ENCODE measurements around the gene PTPRB.

PTPRB gene

GRCh38 chr12:70617450-70617849, 19.8 kb downstream of the PTPRB start:
- DNase-seq (no peak), ATAC-seq (ENCODE audit: insufficient read depth, low read depth) (no peak)
- H3K36me3 ChIP-seq (ENCODE audit: insufficient read depth, low read length): no peaks in the 10 kb centered on the region
- H3K9ac ChIP-seq (ENCODE audit: low read depth, low read length): no peak overlapping the region
- H3K4me2 ChIP-seq (ENCODE audit: insufficient read depth, low read length): no peak overlapping the region
- H4K20me1 ChIP-seq (ENCODE audit: insufficient read depth, low read length): no peaks in the 10 kb centered on the region
- H3K9me3 ChIP-seq (ENCODE audit: insufficient read depth, low read length, severe bottlenecking): no peaks in the 10 kb centered on the region
- H3K4me1 ChIP-seq (ENCODE audit: insufficient read depth, low read length): no peaks in the 10 kb centered on the region
- H2AFZ ChIP-seq (ENCODE audit: low read depth, low read length): no peak overlapping the region
- H3K79me2 ChIP-seq (ENCODE audit: insufficient read depth, low read length): no peaks in the 10 kb centered on the region
- H3K27me3 ChIP-seq (ENCODE audit: insufficient read depth, low read length, poor library complexity): no peaks in the 10 kb centered on the region
- no peak for TF ChIP-seq CTCF (IDR thresholded peaks at IDR 0.05; ENCODE audit: borderline replicate concordance, extremely low read depth, low read length, poor library complexity, severe bottlenecking)
- no peak for TF ChIP-seq EZH2 (IDR thresholded peaks at IDR 0.05; ENCODE audit: borderline replicate concordance, low read depth, low read length, severe bottlenecking)
- H3K4me3 ChIP-seq (ENCODE audit: low read depth in 1 of 2, low read length in 2 of 2): no peak overlapping the region
- no peak overlapping the region for H3K27ac ChIP-seq (ENCODE audit: low read length)

- no peaks in the 10 kb centered on the region for H3K9me3 ChIP-seq (ENCODE audit: insufficient read depth, low read length, severe bottlenecking)
- ATAC-seq (ENCODE audit: insufficient read depth, low read depth) (no peak), DNase-seq (no peak)
- no peaks in the 10 kb centered on the region for H3K79me2 ChIP-seq (ENCODE audit: insufficient read depth, low read length)
- H3K27ac ChIP-seq (ENCODE audit: low read length): no peak overlapping the region
- H3K4me2 ChIP-seq (ENCODE audit: insufficient read depth, low read length): no peak overlapping the region
- TF ChIP-seq EZH2 (IDR thresholded peaks at IDR 0.05; ENCODE audit: borderline replicate concordance, low read depth, low read length, severe bottlenecking): no peak
- no peak for TF ChIP-seq CTCF (IDR thresholded peaks at IDR 0.05; ENCODE audit: borderline replicate concordance, extremely low read depth, low read length, poor library complexity, severe bottlenecking)
- H3K4me3 ChIP-seq (ENCODE audit: low read depth in 1 of 2, low read length in 2 of 2): no peak overlapping the region
- H3K9ac ChIP-seq (ENCODE audit: low read depth, low read length): no peak overlapping the region
- H3K27me3 ChIP-seq (ENCODE audit: insufficient read depth, low read length, poor library complexity): no peaks in the 10 kb centered on the region
- H3K4me1 ChIP-seq (ENCODE audit: insufficient read depth, low read length): no peaks in the 10 kb centered on the region
- H2AFZ ChIP-seq (ENCODE audit: low read depth, low read length): no peak overlapping the region
- no peaks in the 10 kb centered on the region for H3K36me3 ChIP-seq (ENCODE audit: insufficient read depth, low read length)
- no peaks in the 10 kb centered on the region for H4K20me1 ChIP-seq (ENCODE audit: insufficient read depth, low read length)
These were observed 21.9 kb downstream of the PTPRB start for GRCh38 chr12:70615174-70615866.

- no peaks in the 10 kb centered on the region for H3K36me3 ChIP-seq (ENCODE audit: insufficient read depth, low read length)
- no peak overlapping the region for H3K9ac ChIP-seq (ENCODE audit: low read depth, low read length)
- H3K27ac ChIP-seq (ENCODE audit: low read length): no peak overlapping the region
- no peak overlapping the region for H3K4me3 ChIP-seq (ENCODE audit: low read depth in 1 of 2, low read length in 2 of 2)
- no peak for ATAC-seq (ENCODE audit: insufficient read depth, low read depth)
- no peaks in the 10 kb centered on the region for H3K4me1 ChIP-seq (ENCODE audit: insufficient read depth, low read length)
- no peaks in the 10 kb centered on the region for H4K20me1 ChIP-seq (ENCODE audit: insufficient read depth, low read length)
- H3K79me2 ChIP-seq (ENCODE audit: insufficient read depth, low read length): no peaks in the 10 kb centered on the region
- no peak overlapping the region for H3K4me2 ChIP-seq (ENCODE audit: insufficient read depth, low read length)
- H2AFZ ChIP-seq (ENCODE audit: low read depth, low read length): no peak overlapping the region
- TF ChIP-seq CTCF (IDR thresholded peaks at IDR 0.05; ENCODE audit: borderline replicate concordance, extremely low read depth, low read length, poor library complexity, severe bottlenecking) (no peak), EZH2 (IDR thresholded peaks at IDR 0.05; ENCODE audit: borderline replicate concordance, low read depth, low read length, severe bottlenecking) (no peak)
- no peaks in the 10 kb centered on the region for H3K9me3 ChIP-seq (ENCODE audit: insufficient read depth, low read length, severe bottlenecking)
- H3K27me3 ChIP-seq (ENCODE audit: insufficient read depth, low read length, poor library complexity): no peaks in the 10 kb centered on the region
- no peak for DNase-seq
These were observed 27.3 kb downstream of the PTPRB start for GRCh38 chr12:70609739-70610491.

All from DND-41 (cell line).